ENCODE measurements around the gene OSBPL9.

DNA sequence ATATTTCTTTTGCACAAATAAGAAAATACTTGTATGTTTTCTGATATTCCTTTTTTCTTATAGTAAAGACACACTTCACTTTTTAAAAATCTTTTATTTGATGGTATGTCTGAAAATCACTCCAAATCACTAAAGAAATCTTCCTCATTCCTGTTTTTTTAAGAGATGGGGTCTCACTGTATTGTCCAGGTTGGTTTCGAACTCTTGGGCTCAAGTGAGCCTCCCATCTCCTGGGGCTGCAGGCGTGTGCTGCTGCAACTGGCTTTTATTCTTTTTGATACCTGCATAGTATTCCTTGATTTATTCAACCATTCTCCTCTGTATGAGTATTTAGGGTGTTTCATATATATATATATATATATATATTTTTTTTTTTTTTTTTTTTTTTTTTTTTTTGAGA is 88.1 kb downstream of the OSBPL9 start:
- no peak for TF ChIP-seq EZH2 (IDR thresholded peaks at IDR 0.05; ENCODE audit: borderline replicate concordance, low read depth, low read length, poor library complexity, severe bottlenecking)
- TF ChIP-seq, protein P1, sequence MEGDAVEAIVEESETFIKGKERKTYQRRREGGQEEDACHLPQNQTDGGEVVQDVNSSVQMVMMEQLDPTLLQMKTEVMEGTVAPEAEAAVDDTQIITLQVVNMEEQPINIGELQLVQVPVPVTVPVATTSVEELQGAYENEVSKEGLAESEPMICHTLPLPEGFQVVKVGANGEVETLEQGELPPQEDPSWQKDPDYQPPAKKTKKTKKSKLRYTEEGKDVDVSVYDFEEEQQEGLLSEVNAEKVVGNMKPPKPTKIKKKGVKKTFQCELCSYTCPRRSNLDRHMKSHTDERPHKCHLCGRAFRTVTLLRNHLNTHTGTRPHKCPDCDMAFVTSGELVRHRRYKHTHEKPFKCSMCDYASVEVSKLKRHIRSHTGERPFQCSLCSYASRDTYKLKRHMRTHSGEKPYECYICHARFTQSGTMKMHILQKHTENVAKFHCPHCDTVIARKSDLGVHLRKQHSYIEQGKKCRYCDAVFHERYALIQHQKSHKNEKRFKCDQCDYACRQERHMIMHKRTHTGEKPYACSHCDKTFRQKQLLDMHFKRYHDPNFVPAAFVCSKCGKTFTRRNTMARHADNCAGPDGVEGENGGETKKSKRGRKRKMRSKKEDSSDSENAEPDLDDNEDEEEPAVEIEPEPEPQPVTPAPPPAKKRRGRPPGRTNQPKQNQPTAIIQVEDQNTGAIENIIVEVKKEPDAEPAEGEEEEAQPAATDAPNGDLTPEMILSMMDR (conservative IDR thresholded peaks at IDR 0.05; ENCODE audit: low read depth, low read length) = no peak

All from A673 (cell line).